Adrenal gland (tissue), 12 donors: ENCODE results near the gene PLEKHD1. TPM values are rescaled to one million over a fixed set of nuclear protein-coding genes. Genes with fewer than 3 reads are reported as not detected.

ENCODE experiments used
- DNase-seq, 7 donors: peaks; one replicate each; pipeline ENCODE4 v3.0.0-alpha.2; 2019 to 2020
- H3K27ac ChIP-seq, 5 donors: fragments of 200-600 bp; sonication (generic) in 4 of 5; 1 replicate in 3 of 5; 2 replicates in 2 of 5; pipeline versions ENCODE4 v1.5.1 to v1.8.0; 2016 to 2020; ENCODE audit warnings: mild to moderate bottlenecking in 1 of 5
- H3K27me3 ChIP-seq: fragments of 200-600 bp; 2 replicates; pipeline ENCODE4 v1.8.0; 2021
- H3K36me3 ChIP-seq, 2 donors: fragments of 200-600 bp; replicated peaks in 1 of 2; 1 replicate in 1 of 2; 2 replicates in 1 of 2; pipeline versions ENCODE4 v1.5.1 to v1.8.0; 2018 to 2022
- H3K4me1 ChIP-seq, 2 donors: fragments of 200-600 bp; replicated peaks in 1 of 2; 1 replicate in 1 of 2; 2 replicates in 1 of 2; pipeline versions ENCODE4 v1.5.1 to v1.8.0; 2018 to 2021
- H3K4me3 ChIP-seq, 4 donors: fragments of 200-600 bp; sonication (generic) in 3 of 4; one replicate each; pipeline ENCODE4 v1.5.1; 2016 to 2018
- H3K9me3 ChIP-seq, 3 donors: fragments of 200-600 bp; sonication (generic) in 1 of 3; replicated peaks in 1 of 3; 1 replicate in 2 of 3; 2 replicates in 1 of 3; pipeline versions ENCODE4 v1.5.1 to v1.8.0; 2016 to 2021
- CTCF ChIP-seq, 6 experiments: fragments of 450-650 bp in 4 of 6; fragments of 200-600 bp in 2 of 6; sonication (generic) in 1 of 6; IDR thresholded peaks; 1 replicate in 5 of 6; 2 replicates in 1 of 6; pipeline versions ENCODE4 v1.5.1 to v1.8.0; 2016 to 2021; ENCODE audit warnings: antibody characterized with exemption in 6 of 6, mild to moderate bottlenecking in 2 of 6, moderate library complexity in 1 of 6
- POLR2A ChIP-seq, 2 donors: fragments of 450-650 bp; IDR thresholded peaks; one replicate each; pipeline ENCODE4 v1.6.1; 2017; ENCODE audit warnings: antibody characterized with exemption in 2 of 2, mild to moderate bottlenecking in 2 of 2, moderate library complexity in 1 of 2
- WGBS, 4 donors: extraction: QIAGEN DNeasy Blood & Tissue Kit in 2 of 4; methylation state at CpG; one replicate each; pipeline versions ENCODE4 v1.1.5 to v1.1.7; 2013 to 2017; 5-methylcytosine and 5-hydroxymethylcytosine counted together
- intact Hi-C, 2 donors: fragments of 100-400 bp; cut with DNase I; formaldehyde crosslinking; loops; one replicate each; pipeline versions ENCODE4 v1.14.1 to v1.15.0; 2022 to 2023
- polyA plus RNA-seq, 3 donors: library from polyadenylated mRNA; stranded (reverse); fragments of 200-250 nt in 2 of 3; fragments of 350-450 nt in 1 of 3; fragmentation: Illumina TruSeq in 1 of 3; extraction: RNeasy Lipid Tissue Mini Kit (QIAGEN cat#74804) in 1 of 3; gene quantifications; one replicate each; pipeline ENCODE4 v1.2.3, GENCODE V29; 2013 to 2014
- total RNA-seq, 9 donors: library from RNA; depleted of rRNA in 4 of 9; stranded (reverse); fragments of >200 nt in 4 of 9; fragments of 120-200 nt in 1 of 9; fragmentation: NEBNext Ultra II Directional in 1 of 9; extraction: Animal tissue kit (Norgen Biotek cat#: 25700) in 1 of 9; gene quantifications; one replicate each; pipeline versions ENCODE4 v1.1.0 to v1.2.4, GENCODE V29; 2013 to 2023
- donor health status: healthy with polysubstance abuse.
- donor health status: Bipolar disorder and iron deficiency.
- donor health status: DM: yes; HTN: yes; CAD: no.
- donor health status: DM: no; HTN: no; CAD: no.
- donor health status: DM: no; HTN: no; CAD: no.
- donor health status: DM: yes; HTN: yes; CAD: no.

PLEKHD1 gene
- total and polyA plus RNA-seq, 12 donors = 0.04 to 0.25 (median 0.14) TPM; not detected in 3

GRCh38 chr14:69567563-69567962 is 83.0 kb downstream of the PLEKHD1 start:
- Histone ChIP-seq H3K27ac (no peak overlapping the region), H3K4me3 (no peak overlapping the region), H3K27me3 (peaks cover 58% of the 10 kb centered on the region), H3K4me1 (peaks cover 5 to 12% of the 10 kb centered on the region in 2 donors), H3K9me3 (no peaks in the 10 kb centered on the region), H3K36me3 (no peaks in the 10 kb centered on the region)
- no peak for DNase-seq
- WGBS, 4 donors = 65 to 79% (median 70%) methylated on average over 5 of the region's 5 CpGs
- intact Hi-C loops = no loop called here
- TF ChIP-seq POLR2A (IDR thresholded peaks at IDR 0.05) (no peak), CTCF (IDR thresholded peaks at IDR 0.05) (no peak)

GRCh38 chr14:69569859-69570258 is 85.3 kb downstream of the PLEKHD1 start:
- intact Hi-C loops = loop anchor here in 1 of 2 donors (5.0 kb wide), 1 partner anchor 33 kb away; no protein-coding TSS in a partner anchor
- no peak overlapping the region for H3K4me3 ChIP-seq
- H3K27ac ChIP-seq = no peak overlapping the region
- H3K36me3 ChIP-seq = no peaks in the 10 kb centered on the region
- TF ChIP-seq CTCF (IDR thresholded peaks at IDR 0.05) (no peak), POLR2A (IDR thresholded peaks at IDR 0.05) (no peak)
- H3K27me3 ChIP-seq = peaks cover 63% of the 10 kb centered on the region
- 45 to 60% (median 48%) methylated on average over 2 of the region's 2 CpGs for WGBS, 4 donors
- H3K9me3 ChIP-seq = no peaks in the 10 kb centered on the region
- peaks cover 5 to 27% of the 10 kb centered on the region in 2 donors for H3K4me1 ChIP-seq
- DNase-seq = no peak

DNA sequence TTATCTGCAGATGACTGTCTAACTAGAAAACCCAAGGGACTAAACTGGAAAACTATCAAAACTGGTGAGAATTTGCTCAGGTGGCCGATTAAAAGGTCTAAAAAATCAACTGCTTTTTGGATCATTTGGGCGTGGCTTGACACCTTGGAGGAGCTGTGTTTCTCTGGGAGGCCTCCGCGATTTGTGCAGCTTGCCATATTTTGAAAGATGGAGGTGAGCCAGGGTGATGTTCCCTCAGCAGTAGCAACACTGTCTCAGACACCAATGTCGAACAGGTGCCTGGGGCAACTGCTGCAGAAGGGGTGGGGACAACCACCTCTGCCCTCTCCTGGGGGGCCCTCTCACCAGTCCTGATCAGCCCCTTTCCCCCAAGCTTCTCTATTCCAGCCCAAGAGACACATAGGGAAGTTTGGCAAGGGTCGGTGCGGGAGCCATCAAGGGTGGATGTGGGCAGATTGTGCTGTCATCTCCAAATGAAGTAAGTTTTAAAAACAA is 86.4 kb downstream of the PLEKHD1 start:
- intact Hi-C loops = loop anchor here in 1 of 2 donors (5.0 kb wide), 1 partner anchor 34 kb away; no protein-coding TSS in a partner anchor

DNA sequence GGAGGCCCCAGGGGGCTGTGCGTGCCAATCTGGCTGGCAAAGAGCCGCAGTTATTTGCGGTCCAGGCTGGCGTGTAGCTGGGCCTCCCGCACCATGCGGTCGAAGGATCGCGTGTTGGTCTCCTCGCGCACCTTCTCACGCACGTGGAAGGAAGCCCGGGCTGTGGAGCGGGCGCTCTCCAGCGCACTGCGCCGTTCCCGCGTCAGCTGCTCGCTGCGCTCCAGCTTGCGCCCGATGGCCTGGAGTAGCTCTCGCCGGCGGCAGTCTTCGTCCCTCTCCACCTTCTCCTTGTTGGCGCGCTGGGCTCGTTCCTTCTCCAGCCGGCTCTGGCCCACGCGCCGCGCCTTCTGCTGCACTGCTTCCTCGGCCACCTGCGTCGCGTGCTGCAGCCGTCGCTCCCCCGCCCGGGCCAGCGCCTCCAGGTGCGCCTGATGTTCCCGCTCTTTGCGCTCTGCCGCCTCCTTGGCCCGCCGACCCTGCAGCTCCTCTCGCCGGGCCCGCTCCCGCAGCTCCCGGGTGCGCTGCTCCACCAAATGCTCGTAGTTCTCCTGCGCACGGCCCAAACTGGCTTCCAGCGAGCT is 87.0 kb downstream of the PLEKHD1 start:
- WGBS, 4 donors = 14 to 48% (median 16%) methylated on average over 14 to 62 of the region's 62 CpGs
- Histone ChIP-seq H3K4me3 (peak overlapping the region in 1 of 4 donors; percentile 59), H3K36me3 (no peaks in the 10 kb centered on the region), H3K9me3 (no peaks in the 10 kb centered on the region), H3K27ac (no peak overlapping the region), H3K4me1 (peaks cover 5 to 28% of the 10 kb centered on the region in 2 donors), H3K27me3 (peaks cover 63% of the 10 kb centered on the region)
- TF ChIP-seq POLR2A (IDR thresholded peaks at IDR 0.05) = no peak
- no peak for TF ChIP-seq CTCF (IDR thresholded peaks at IDR 0.05)
- intact Hi-C loops = loop anchor here (2.0 to 5.0 kb wide), 2 partner anchors 33 to 34 kb away; no protein-coding TSS in a partner anchor
- no peak for DNase-seq

More for the DNA sequence above, 86.4 kb downstream of the PLEKHD1 start:
- H3K4me3 ChIP-seq = no peak overlapping the region
- TF ChIP-seq CTCF (IDR thresholded peaks at IDR 0.05) = no peak
- no peak for TF ChIP-seq POLR2A (IDR thresholded peaks at IDR 0.05)
- H3K4me1 ChIP-seq = peaks cover 5 to 28% of the 10 kb centered on the region in 2 donors
- 68 to 87% (median 80%) methylated on average over 7 of the region's 7 CpGs for WGBS, 4 donors
- H3K36me3 ChIP-seq = no peaks in the 10 kb centered on the region
- no peak overlapping the region for H3K27ac ChIP-seq
- DNase-seq = no peak
- H3K9me3 ChIP-seq = no peaks in the 10 kb centered on the region
- H3K27me3 ChIP-seq = peaks cover 57% of the 10 kb centered on the region
